ENCODE measurements around the gene SCN1B.

The SCN1B gene

GRCh38 chr19:35023428-35023827 is 6.8 kb upstream of the SCN1B start:
- H3K79me1 ChIP-seq (ENCODE audit: low read depth, low read length): peaks cover 4% of the 10 kb centered on the region

GRCh38 chr19:35024095-35024494 is 6.2 kb upstream of the SCN1B start:
- H2BK5ac ChIP-seq (ENCODE audit: low read length): no peak overlapping the region
- H3K9me3 ChIP-seq (replicated peaks in 1 of 2; ENCODE audit: control insufficient read depth in 2 of 2, insufficient read depth in 1 of 2, low read depth in 1 of 2, low read length in 2 of 2): no peaks in the 10 kb centered on the region
- no peak overlapping the region for H2AK5ac ChIP-seq (ENCODE audit: low read depth, low read length)
- peak overlapping the region; percentile 70 for H3K9ac ChIP-seq (ENCODE audit: low read depth, low read length, poor library complexity)
- H3K79me1 ChIP-seq (ENCODE audit: low read depth, low read length): peaks cover 4% of the 10 kb centered on the region
- H4K8ac ChIP-seq (ENCODE audit: low read depth, low read length): no peak overlapping the region
- H3K27me3 ChIP-seq (ENCODE audit: control insufficient read depth in 3 of 3, insufficient read depth in 3 of 3, low read depth in 1 of 3, low read length in 3 of 3): no peaks in the 10 kb centered on the region
- H4K91ac ChIP-seq (ENCODE audit: low read depth, low read length, poor library complexity): no peak overlapping the region
- no peak overlapping the region for H2BK120ac ChIP-seq (ENCODE audit: low read depth, low read length)
- no CpG with 5 or more reads among the region's 6 CpGs for WGBS, 2 donors (ENCODE audit: extremely low coverage in 2 of 2, insufficient read length in 2 of 2, insufficient replicate concordance in 1 of 2)
- no peak overlapping the region for H3K18ac ChIP-seq (ENCODE audit: low read length)
- H2BK12ac ChIP-seq (ENCODE audit: low read length): no peak overlapping the region
- no peak for DNase-seq (ENCODE audit: low spot score)
- H2AFZ ChIP-seq (ENCODE audit: low read length): no peak overlapping the region
- no peak overlapping the region for H3K23ac ChIP-seq (ENCODE audit: low read depth, low read length, poor library complexity)
- H3K4ac ChIP-seq (ENCODE audit: low read length): no peak overlapping the region
- no peak overlapping the region for H3K27ac ChIP-seq (replicated peaks; ENCODE audit: low read length)
- H3K4me1 ChIP-seq (ENCODE audit: control insufficient read depth in 2 of 2, insufficient read depth in 1 of 2, low read depth in 1 of 2, low read length in 2 of 2): no peaks in the 10 kb centered on the region
- H3K36me3 ChIP-seq (replicated peaks in 1 of 2; ENCODE audit: control insufficient read depth in 2 of 2, insufficient read depth in 2 of 2, low read length in 2 of 2): peaks cover 62 to 92% of the 10 kb centered on the region in 2 donors
- no peak overlapping the region for H3K4me2 ChIP-seq (ENCODE audit: insufficient read depth, low read length, poor library complexity, severe bottlenecking)
- no peak overlapping the region for H2BK15ac ChIP-seq (ENCODE audit: low read length)
- no peak overlapping the region for H3K4me3 ChIP-seq (ENCODE audit: low read length in 2 of 2)
- no peak overlapping the region for H3K14ac ChIP-seq (ENCODE audit: low read length)

More at GRCh38 chr19:35023428-35023827, 6.8 kb upstream of the SCN1B start:
- H2AFZ ChIP-seq (ENCODE audit: low read length): no peak overlapping the region
- WGBS, 2 donors (ENCODE audit: extremely low coverage in 2 of 2, insufficient read length in 2 of 2, insufficient replicate concordance in 1 of 2): no CpG with 5 or more reads among the region's 19 CpGs
- no peak overlapping the region for H4K91ac ChIP-seq (ENCODE audit: low read depth, low read length, poor library complexity)
- no peak overlapping the region for H2BK12ac ChIP-seq (ENCODE audit: low read length)
- H2BK15ac ChIP-seq (ENCODE audit: low read length): no peak overlapping the region
- no peak for DNase-seq (ENCODE audit: low spot score)
- no peak overlapping the region for H3K4me3 ChIP-seq (ENCODE audit: low read length in 2 of 2)
- H3K27me3 ChIP-seq (ENCODE audit: control insufficient read depth in 3 of 3, insufficient read depth in 3 of 3, low read depth in 1 of 3, low read length in 3 of 3): no peaks in the 10 kb centered on the region
- H3K9me3 ChIP-seq (replicated peaks in 1 of 2; ENCODE audit: control insufficient read depth in 2 of 2, insufficient read depth in 1 of 2, low read depth in 1 of 2, low read length in 2 of 2): no peaks in the 10 kb centered on the region
- no peak overlapping the region for H2BK5ac ChIP-seq (ENCODE audit: low read length)
- no peak overlapping the region for H3K4ac ChIP-seq (ENCODE audit: low read length)
- no peaks in the 10 kb centered on the region for H3K4me1 ChIP-seq (ENCODE audit: control insufficient read depth in 2 of 2, insufficient read depth in 1 of 2, low read depth in 1 of 2, low read length in 2 of 2)
- H2BK120ac ChIP-seq (ENCODE audit: low read depth, low read length): no peak overlapping the region
- H3K4me2 ChIP-seq (ENCODE audit: insufficient read depth, low read length, poor library complexity, severe bottlenecking): no peak overlapping the region
- H3K23ac ChIP-seq (ENCODE audit: low read depth, low read length, poor library complexity): peak overlapping the region; percentile 43
- peaks cover 68 to 98% of the 10 kb centered on the region in 2 donors for H3K36me3 ChIP-seq (replicated peaks in 1 of 2; ENCODE audit: control insufficient read depth in 2 of 2, insufficient read depth in 2 of 2, low read length in 2 of 2)
- no peak overlapping the region for H3K14ac ChIP-seq (ENCODE audit: low read length)
- H2AK5ac ChIP-seq (ENCODE audit: low read depth, low read length): no peak overlapping the region
- H4K8ac ChIP-seq (ENCODE audit: low read depth, low read length): no peak overlapping the region
- H3K18ac ChIP-seq (ENCODE audit: low read length): no peak overlapping the region
- no peak overlapping the region for H3K9ac ChIP-seq (ENCODE audit: low read depth, low read length, poor library complexity)
- no peak overlapping the region for H3K27ac ChIP-seq (replicated peaks; ENCODE audit: low read length)

GRCh38 chr19:35025969-35026368 is 4.3 kb upstream of the SCN1B start:
- Histone ChIP-seq H3K23ac (ENCODE audit: low read depth, low read length, poor library complexity) (no peak overlapping the region), H3K36me3 (replicated peaks in 1 of 2; ENCODE audit: control insufficient read depth in 2 of 2, insufficient read depth in 2 of 2, low read length in 2 of 2) (peaks cover 49 to 73% of the 10 kb centered on the region in 2 donors), H2BK120ac (ENCODE audit: low read depth, low read length) (no peak overlapping the region), H2AFZ (ENCODE audit: low read length) (no peak overlapping the region), H3K9me3 (replicated peaks in 1 of 2; ENCODE audit: control insufficient read depth in 2 of 2, insufficient read depth in 1 of 2, low read depth in 1 of 2, low read length in 2 of 2) (no peaks in the 10 kb centered on the region), H4K91ac (ENCODE audit: low read depth, low read length, poor library complexity) (no peak overlapping the region), H3K79me1 (ENCODE audit: low read depth, low read length) (peaks cover 2% of the 10 kb centered on the region), H3K4me3 (ENCODE audit: low read length in 2 of 2) (no peak overlapping the region), H3K9ac (ENCODE audit: low read depth, low read length, poor library complexity) (no peak overlapping the region), H2BK15ac (ENCODE audit: low read length) (no peak overlapping the region), H4K8ac (ENCODE audit: low read depth, low read length) (no peak overlapping the region), H2BK5ac (ENCODE audit: low read length) (no peak overlapping the region), H2BK12ac (ENCODE audit: low read length) (no peak overlapping the region), H3K27me3 (ENCODE audit: control insufficient read depth in 3 of 3, insufficient read depth in 3 of 3, low read depth in 1 of 3, low read length in 3 of 3) (peaks cover 0 to under 1% (median 0%) of the 10 kb centered on the region in 3 experiments), H3K4me2 (ENCODE audit: insufficient read depth, low read length, poor library complexity, severe bottlenecking) (no peak overlapping the region), H3K4ac (ENCODE audit: low read length) (no peak overlapping the region), H3K18ac (ENCODE audit: low read length) (no peak overlapping the region), H3K14ac (ENCODE audit: low read length) (no peak overlapping the region), H3K4me1 (ENCODE audit: control insufficient read depth in 2 of 2, insufficient read depth in 1 of 2, low read depth in 1 of 2, low read length in 2 of 2) (peaks cover 0 to 3% of the 10 kb centered on the region in 2 donors), H3K27ac (replicated peaks; ENCODE audit: low read length) (no peak overlapping the region), H2AK5ac (ENCODE audit: low read depth, low read length) (no peak overlapping the region)
- DNase-seq (ENCODE audit: low spot score): no peak
- WGBS, 2 donors (ENCODE audit: extremely low coverage in 2 of 2, insufficient read length in 2 of 2, insufficient replicate concordance in 1 of 2): no CpG with 5 or more reads among the region's 21 CpGs

GRCh38 chr19:35026418-35026817 is 3.9 kb upstream of the SCN1B start:
- WGBS, 2 donors (ENCODE audit: extremely low coverage in 2 of 2, insufficient read length in 2 of 2, insufficient replicate concordance in 1 of 2): no CpG with 5 or more reads among the region's 6 CpGs
- no peak overlapping the region for H3K18ac ChIP-seq (ENCODE audit: low read length)
- peaks cover 2% of the 10 kb centered on the region for H3K79me1 ChIP-seq (ENCODE audit: low read depth, low read length)
- H3K4me2 ChIP-seq (ENCODE audit: insufficient read depth, low read length, poor library complexity, severe bottlenecking): no peak overlapping the region
- peaks cover 0 to 5% (median 1%) of the 10 kb centered on the region in 3 experiments for H3K27me3 ChIP-seq (ENCODE audit: control insufficient read depth in 3 of 3, insufficient read depth in 3 of 3, low read depth in 1 of 3, low read length in 3 of 3)
- no peak overlapping the region for H3K27ac ChIP-seq (replicated peaks; ENCODE audit: low read length)
- no peak overlapping the region for H2BK15ac ChIP-seq (ENCODE audit: low read length)
- no peak overlapping the region for H3K4ac ChIP-seq (ENCODE audit: low read length)
- no peak overlapping the region for H4K91ac ChIP-seq (ENCODE audit: low read depth, low read length, poor library complexity)
- H3K14ac ChIP-seq (ENCODE audit: low read length): no peak overlapping the region
- H2AK5ac ChIP-seq (ENCODE audit: low read depth, low read length): no peak overlapping the region
- H4K8ac ChIP-seq (ENCODE audit: low read depth, low read length): no peak overlapping the region
- no peak overlapping the region for H2BK5ac ChIP-seq (ENCODE audit: low read length)
- no peak overlapping the region for H2BK12ac ChIP-seq (ENCODE audit: low read length)
- peaks cover 0 to 3% of the 10 kb centered on the region in 2 donors for H3K4me1 ChIP-seq (ENCODE audit: control insufficient read depth in 2 of 2, insufficient read depth in 1 of 2, low read depth in 1 of 2, low read length in 2 of 2)
- no peak for DNase-seq (ENCODE audit: low spot score)
- H3K9me3 ChIP-seq (replicated peaks in 1 of 2; ENCODE audit: control insufficient read depth in 2 of 2, insufficient read depth in 1 of 2, low read depth in 1 of 2, low read length in 2 of 2): no peaks in the 10 kb centered on the region
- no peak overlapping the region for H3K4me3 ChIP-seq (ENCODE audit: low read length in 2 of 2)
- H3K36me3 ChIP-seq (replicated peaks in 1 of 2; ENCODE audit: control insufficient read depth in 2 of 2, insufficient read depth in 2 of 2, low read length in 2 of 2): peaks cover 45 to 68% of the 10 kb centered on the region in 2 donors
- no peak overlapping the region for H3K23ac ChIP-seq (ENCODE audit: low read depth, low read length, poor library complexity)
- H2AFZ ChIP-seq (ENCODE audit: low read length): no peak overlapping the region
- no peak overlapping the region for H3K9ac ChIP-seq (ENCODE audit: low read depth, low read length, poor library complexity)
- H2BK120ac ChIP-seq (ENCODE audit: low read depth, low read length): no peak overlapping the region
